Stimulated activated CD4-positive, alpha-beta T cell treated with anti-CD3 and anti-CD28 coated beads, Interleukin-4, amount 100 ng/mL, for 24 hours (primary cell): Measurements from ENCODE around the gene EPB41L4A.
"Not testable (repeated sequence)": the region's sequence is repeated elsewhere in the genome, so short reads cannot be mapped to it uniquely, and the experiment has no call there.

Source experiments
- DNase-seq: peaks from one replicate; pipeline ENCODE4 v3.0.0-alpha.2; 2020

Gene EPB41L4A

DNA sequence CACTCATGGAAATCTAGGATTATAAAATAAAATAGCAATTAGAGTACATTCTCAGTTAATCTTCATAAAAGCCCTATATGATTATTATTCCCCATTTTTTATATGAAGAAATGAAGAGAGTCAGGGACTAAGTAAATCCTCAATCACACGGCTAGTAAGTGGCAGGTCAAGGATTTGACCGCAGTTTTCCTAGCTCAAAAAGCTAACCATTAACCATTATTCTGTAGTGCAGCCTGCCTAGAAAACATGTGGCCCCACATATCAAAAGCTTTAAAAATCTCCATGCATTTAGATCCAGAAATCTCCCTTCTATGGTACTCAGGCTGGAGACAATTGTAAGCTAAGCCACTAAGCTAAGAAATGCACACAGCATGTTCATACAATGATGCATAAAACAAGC is 21.4 kb downstream of the EPB41L4A start:
- DNase-seq = no peak

DNA sequence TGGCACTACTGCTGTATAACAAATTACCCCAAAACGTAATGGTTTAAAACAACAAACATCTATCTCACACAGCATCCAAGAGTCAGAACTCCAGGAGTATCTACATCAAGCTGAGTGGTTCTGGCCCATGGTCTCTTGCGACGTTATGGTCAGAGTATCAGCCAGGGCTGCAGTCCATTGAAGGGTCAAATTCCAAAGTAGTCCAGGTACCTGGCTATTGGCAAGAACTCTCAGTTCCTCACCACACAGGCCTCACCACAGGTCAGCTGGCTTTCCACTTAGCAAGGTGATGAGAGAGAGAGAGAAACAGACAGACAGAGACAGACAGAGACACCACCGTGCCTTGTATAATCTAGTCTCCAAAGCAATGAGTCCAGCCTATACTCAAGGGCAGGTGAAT is 22.6 kb downstream of the EPB41L4A start:
- no peak for DNase-seq

DNA sequence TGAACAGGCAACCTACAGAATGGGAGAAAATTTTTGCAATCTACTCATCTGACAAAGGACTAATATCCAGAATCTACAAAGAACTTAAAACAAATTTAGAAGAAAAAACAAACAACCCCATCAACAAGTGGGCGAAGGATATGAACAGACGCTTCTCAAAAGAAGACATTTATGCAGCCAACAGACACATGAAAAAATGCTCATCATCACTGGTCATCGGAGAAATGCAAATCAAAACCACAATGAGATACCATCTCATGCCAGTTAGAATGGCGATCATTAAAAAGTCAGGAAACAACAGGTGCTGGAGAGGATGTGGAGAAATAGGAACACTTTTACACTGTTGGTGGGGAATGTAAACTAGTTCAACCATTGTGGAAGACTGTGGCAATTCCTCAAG is 23.8 kb downstream of the EPB41L4A start:
- not testable (repeated sequence) for DNase-seq

DNA sequence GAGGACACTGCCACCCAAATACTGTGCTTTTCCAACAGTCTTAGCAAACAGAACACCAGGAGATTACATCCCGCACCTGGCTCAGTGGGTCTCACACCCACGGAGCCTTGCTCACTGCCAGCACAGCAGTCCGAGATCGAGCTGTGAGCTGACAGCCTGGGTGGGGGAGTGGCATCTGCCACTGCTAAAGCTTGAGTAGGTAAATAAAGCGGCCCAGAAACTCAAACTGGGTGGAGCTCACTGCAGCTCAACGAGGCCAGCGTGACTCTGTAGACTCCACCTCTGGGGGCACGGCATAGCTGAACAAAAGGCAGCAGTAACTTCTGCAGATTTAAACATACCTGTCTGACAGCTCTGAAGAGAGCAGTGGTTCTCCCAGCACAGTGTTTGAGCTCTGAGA is 28.8 kb downstream of the EPB41L4A start:
- no peak for DNase-seq

DNA sequence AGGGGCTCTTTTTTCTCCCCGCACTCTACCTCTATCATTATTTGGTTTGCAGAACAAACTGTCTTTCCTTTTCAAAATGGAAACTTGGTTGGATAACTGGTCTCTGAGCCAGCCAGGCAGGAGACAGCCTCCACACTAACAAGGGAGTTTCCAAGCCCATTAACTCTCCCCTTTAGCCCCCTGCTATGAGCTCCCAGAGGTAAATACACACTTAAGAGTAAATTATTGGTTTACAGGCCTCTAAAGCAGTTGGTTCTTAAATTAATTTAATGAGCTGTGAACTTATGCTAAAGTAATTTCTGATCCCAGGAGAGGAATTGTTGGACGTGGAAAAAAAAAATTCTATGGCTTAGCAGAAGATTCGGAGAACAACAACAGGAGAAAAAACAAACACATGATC is 30.3 kb downstream of the EPB41L4A start:
- DNase-seq = no peak

DNA sequence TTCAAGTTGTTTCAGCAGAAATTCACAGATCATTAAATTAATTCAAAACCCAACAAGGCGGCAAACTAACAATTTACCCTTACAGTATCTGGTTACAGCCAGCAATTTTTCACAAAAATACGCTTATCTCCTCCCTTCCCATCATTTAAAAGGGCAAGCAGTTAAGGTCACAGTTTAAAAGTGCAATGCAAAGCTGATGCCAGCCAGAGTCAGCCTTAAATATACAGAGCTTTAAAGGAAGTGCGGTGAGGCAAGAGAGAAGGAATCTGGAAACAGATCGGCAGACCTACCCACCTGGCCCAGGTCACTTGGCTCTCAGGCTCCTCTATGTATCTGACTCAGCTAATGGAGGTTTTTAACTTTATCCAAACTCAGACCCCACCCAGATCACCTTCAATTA is 31.0 kb downstream of the EPB41L4A start:
- no peak for DNase-seq

DNA sequence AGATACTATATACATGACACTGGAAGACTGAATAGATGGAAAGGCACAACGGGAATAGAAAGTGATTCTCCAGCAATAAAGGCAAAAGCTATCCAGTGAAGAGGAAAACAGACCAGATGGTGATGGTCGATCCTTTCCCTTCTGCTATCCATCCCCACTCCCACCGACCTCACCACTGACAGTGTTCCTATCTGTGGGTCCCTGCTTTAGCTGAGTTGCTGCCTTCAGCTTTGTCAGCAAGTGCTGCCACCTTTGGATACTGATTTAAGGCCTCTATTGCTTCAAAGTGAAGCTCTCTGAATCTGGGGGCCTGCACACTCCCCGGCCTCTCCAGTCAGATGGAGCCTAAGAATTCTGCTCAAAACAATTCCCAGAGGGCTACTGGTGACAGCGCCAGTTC is 32.3 kb downstream of the EPB41L4A start:
- DNase-seq = no peak

DNA sequence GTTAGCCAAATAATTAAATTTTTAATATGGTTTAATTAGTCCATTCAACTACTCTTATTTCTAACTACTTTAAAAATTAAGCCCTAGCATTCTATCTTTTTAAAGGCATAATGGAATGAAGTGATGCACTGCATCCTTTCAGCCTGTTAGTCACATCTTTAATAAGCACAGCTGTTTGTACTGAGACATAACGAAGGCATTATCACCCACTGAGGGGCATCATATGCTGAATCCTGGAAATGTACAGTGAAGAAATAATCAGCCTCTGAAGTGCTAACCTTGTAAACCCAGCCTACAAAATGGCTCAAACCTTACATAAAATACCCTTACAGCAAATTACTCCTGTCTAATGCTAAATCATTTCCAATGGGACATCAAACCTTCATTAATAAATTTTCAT is 33.1 kb downstream of the EPB41L4A start:
- no peak for DNase-seq

DNA sequence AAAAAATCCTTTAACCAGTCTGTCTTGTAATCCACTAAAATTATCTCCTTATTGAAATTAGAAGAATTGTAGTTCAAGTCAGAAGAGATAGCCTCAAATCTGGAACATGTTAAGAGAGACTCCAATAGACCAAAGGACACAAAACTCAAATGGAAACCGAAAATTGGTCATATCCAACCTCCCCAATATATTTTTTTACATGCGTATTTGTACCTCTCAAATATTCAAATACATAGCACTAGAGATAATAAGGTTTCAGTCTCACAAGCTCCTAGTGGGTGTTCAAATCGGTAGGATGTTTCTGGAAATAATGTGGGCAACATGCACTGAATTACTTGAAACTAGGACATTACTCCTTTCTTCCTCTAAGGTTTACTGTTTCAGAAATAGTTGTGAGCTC is 33.5 kb downstream of the EPB41L4A start:
- no peak for DNase-seq

DNA sequence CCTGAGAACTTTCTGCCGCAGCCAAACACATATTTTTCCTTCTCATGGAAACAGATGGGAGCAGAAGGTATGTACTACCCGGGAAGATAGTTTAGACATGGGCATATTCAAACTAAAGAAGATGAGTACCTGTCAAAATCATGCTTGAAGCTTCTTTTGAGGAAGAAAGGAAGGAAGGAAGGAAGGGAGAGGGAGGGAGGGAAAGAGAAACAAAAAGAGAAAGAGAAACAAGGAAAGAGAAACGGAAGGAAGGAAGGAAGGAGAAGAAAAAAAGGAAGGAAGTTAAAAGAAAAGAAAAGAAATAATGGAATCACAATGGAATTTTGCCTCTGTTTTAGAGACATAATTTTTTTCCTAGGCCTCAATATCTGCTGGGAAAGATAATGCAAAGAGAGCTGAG is 34.6 kb downstream of the EPB41L4A start:
- DNase-seq = no peak

DNA sequence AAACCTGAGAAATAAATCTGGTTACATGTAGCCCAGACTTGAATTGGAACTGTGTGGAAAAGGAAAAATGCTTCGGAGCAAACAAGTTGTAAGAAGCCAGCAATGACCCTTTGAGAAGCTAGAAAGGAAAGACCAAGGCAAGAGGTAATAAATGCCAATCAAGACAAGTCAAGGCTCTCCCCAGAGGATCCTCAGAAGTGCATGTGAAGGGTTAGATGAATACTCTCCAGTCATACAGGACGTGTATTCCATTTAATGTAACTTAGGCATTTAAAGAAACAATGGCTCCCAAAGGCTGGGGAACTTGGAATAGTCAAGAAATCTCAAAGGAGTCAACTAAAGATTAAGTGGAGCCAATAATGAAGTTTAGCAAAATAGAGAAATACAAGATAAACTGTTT is 36.2 kb downstream of the EPB41L4A start:
- DNase-seq = no peak

DNA sequence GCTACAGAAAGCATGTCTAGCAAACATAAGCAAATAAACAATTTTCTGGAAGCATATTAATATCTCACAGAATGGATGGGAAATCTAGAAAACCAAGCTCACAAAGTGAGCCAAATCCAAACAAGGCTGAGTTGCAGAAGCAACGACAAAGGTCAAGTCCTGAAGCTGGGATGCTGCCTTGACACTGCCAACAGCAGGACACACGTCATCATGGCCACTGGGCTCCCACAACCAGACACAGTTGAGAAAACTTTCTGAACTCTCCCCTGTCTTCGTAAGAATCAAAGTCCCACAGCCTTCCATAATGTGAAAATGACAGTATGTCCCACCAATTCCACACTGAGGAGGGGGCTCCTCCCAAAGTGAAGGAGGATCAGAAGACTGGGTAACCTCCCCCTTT is 37.6 kb downstream of the EPB41L4A start:
- no peak for DNase-seq

DNA sequence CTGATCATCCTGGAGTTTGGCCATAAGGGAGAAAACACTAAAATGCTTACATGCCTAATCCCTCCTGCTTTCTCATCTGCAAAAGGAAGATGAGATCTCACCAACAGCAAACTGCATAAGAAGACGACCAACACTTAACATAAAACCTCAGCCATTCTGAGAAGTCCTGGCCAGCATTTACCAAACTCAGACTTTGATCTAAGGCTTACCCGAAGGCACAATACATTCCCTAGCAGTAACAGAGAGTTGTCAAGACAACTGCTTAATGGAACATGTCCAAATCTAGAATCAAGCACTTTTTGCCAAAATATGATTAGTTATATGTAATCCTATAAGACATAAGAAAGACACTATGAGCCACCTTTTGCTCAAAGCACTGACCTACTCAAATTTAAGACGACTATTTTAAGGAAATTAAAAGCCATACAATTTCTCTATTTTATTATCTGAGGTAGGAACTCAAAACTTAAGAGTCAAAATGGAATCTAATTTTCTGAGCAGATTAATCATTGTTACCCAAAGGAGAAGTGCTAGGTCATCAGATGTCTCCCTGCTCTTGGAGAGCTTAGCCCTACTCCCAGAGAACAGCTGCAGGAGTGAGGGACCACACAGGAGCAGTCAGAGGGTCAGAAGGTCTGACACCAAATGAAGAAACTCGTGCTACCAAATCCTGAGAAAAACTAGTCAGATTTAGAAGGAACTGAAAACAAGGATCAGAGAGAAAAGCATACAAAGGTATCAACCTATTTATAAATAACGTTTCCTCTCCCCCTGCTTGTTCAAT is 39.3 kb downstream of the EPB41L4A start:
- no peak for DNase-seq

DNA sequence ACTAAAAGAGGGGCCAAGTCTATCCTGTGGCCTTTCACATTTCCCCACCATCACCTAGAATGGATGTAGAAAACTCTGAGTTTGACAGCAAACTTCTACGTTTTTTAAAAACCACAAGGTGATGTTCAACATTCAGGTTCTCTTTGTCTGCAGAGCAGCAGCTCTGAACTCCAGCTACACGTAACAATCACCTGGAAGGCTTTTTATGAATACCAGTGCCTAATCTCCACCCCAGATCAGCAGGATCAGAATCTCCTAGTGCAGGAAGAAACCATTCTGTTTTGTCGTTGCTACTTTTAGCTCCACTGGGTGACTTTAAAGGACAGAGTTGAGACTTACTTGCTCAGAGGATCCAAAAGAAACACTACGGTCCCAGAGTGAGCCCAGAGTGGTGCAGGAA is 44.3 kb downstream of the EPB41L4A start:
- DNase-seq = no peak

DNA sequence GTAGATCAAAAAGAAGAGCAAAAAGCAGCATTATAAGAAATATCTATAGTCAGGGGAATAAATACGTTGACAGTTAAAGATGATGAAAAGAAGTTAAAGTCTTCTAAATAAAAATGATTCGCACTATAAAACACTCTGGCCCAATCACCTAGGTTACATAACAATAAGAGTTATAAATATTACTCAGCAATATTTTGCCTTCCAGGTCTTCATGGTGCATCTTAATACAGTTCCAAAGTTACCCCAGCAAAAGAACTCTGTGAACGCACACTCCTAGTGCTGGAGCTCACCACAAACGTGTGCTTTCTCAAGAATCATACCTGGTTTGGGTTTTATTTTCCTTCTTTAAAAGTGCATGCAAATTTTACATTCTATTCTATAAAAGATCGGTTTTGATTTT is 44.7 kb downstream of the EPB41L4A start:
- DNase-seq = no peak

DNA sequence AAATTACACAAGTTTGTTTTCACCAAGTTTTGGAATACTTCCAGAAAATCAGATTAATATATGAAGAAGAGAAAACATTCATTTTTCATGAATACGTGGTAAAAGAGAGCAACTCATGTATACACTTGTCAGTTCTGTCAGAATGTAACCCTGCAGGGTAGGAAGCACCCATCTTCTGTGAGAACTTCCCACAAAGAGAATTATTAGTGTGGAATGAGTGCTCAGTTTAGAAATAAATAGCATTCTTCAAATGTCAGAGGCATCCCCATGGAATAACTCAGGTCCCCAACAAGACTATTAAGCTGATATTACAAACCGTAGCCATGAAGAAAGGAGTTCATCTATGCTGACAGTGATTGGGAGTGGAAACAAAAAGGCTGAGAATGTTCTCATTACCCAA is 45.2 kb downstream of the EPB41L4A start:
- DNase-seq = no peak

DNA sequence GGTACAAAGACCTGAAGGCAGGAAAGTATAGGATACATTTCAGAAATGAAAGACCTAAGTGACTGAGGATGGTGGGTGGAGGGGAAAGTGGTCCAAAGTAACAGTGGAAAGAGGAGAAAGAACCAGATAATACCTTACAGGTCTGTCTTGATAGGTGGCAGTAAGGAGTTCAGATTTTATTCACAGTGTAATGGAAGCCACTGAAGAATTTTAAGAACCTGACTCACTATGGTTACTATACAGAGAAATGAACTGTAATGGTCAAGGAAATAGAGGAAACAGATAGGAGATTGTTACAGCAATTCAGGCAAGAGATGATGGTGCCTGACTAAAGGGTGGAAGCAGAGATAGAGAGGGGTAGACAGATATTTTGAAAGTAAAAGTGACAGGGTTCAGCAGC is 46.5 kb downstream of the EPB41L4A start:
- no peak for DNase-seq

DNA sequence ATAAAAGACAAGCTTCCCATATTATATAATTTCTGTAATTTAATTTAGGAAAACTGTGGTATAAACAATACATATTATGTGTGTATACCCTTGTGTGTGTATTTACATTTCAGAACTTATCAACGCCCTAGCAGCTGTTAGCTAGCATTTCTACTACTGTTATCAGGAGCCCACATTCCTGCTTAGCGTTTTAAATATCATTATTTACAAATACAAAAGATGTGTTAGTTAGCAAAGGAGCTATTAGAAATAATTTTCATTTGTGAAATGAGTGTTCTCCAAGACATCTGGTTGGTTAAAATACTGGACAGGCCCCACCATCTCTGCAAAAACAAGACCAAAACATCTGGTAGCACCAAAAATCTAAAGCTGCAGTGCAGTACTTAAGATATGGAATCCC is 48.0 kb downstream of the EPB41L4A start:
- no peak for DNase-seq

DNA sequence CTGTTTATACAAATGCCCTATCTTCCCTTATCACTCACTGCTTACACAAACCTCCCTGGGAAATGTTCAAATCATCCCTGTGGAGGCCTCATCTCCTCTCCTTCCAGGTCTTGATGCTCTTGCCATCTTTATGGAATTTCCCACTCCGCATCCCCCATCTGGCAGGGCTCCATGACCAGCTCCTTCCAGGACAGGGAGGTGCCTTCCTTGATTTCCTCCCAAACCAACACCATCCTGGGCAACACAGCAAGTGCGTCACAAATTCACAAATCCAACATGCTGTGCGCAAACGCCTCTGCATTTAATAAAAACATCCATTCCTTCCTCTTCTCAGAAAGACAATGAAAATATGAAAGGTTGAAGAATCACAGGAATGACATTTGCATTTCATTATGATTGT is 51.7 kb downstream of the EPB41L4A start:
- no peak for DNase-seq

DNA sequence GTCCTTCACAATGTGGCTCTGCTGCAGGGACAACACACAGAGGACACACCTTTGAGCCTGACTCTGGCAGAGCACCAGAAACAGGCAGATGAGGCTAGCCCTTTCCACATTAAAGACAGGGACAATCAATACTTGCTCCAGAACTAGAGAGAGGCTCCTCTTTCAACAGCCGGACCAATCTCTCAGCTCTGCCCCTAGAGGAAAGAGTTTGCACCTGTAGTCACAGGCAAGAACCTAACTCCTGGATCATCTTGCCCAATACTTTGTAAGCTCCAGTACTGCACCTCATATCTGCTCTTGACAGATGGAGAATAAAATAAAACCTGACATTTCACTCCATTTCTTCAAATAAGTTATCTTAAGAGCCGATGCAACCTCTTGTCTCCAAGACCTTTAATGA is 52.1 kb downstream of the EPB41L4A start:
- no peak for DNase-seq

DNA sequence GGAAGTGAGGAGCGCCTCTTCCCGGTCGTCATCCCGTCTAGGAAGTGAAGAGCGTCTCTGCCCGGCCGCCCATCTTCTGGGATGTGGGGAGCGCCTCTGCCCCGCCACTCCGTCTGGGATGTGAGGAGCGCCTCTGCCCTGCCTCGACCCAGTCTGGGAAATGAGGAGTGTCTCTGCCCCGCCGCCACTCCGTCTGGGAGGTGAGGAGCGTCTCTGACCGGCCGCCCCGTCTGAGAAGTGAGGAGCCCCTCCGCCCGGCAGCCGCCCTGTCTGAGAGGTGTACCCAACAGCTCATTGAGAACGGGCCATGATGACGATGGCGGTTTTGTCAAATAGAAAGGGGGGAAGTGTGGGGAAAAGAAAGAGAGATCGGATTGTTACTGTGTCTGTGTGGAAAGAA is 58.3 kb downstream of the EPB41L4A start:
- DNase-seq = not testable (repeated sequence)

DNA sequence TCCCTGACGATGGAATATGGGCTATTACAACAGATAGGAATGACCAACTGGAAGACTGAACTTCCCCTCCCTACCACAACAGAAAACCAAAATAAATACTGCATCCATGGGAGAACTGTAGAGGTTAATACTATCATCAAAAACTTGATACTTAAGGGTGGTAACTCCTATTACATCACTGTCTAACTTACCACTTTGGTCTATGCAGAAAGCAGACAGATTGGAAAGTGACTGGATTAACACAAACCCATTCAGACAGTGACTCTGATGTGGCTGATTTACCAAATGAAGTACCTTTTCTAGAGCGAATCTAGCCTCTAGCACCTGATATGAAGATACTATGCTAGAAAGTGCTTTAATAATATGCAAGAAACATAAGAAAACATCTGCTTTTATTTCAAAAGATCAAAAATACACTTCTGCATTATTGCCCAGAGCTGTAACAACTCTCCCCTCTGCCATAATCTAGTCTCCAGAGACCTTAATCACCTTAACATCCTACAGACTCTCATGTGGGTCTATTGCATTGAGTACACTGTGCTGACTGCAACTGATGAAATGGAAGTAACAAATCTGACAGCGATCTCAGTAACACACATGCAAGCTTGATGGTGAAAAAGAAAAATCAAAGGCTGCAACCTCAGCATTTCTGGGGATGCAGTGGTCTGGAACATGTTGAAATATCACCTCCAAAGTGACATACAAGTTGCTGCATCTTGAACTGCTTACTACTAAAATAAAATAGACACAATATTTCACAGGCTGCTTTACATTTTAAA is 62.7 kb downstream of the EPB41L4A start:
- no peak for DNase-seq

DNA sequence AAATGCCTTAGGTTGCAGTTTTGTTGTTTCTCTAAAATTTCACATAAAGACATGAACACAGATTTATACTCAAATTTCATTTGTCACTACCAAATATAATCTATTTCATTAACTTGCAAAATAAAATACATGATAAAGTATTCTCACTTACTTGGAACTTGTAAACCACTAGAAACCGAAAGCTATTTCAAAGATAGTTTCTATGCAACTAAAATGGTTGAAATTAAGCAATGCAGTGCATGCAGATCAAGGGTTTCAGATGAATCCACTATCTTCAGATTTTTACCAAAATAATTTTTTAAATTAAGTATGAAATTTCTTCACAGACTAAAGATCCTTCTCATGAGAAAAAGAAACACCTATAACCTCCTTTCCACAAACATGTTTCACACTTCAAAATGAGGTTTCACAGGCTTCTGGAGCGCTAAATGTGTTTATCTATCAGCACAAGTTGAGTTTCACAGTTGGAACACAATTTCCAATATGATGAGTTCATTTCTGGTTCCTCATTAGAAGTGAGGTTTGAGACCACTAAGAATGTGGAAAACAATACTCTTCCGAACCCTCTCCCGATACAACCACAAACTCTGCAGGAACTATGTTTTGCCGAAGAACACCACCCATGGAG is 63.9 kb downstream of the EPB41L4A start:
- no peak for DNase-seq

DNA sequence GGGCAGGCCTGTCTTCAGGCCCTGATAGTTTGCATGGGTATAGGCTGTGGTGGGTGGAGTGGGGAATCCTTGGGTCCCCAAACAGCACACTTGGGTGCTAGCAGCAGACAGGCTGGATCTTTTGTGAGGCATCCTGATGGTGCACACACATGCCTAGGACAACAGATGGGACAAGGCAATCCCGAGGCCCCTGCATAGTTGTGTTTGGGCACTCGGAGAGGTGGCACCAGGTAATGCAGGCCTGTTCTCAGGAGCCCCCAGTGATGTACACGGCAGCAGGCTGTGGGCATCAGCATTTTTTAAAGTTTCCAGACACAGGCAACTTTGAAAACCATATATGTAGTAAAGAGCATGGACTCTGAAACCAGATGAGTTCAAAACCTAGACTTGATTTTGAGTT is 65.4 kb downstream of the EPB41L4A start:
- DNase-seq = no peak
